Activated naive CD8-positive, alpha-beta T cell treated with anti-CD3 and anti-CD28 coated beads, Interleukin-2, amount 50 U/mL, for 16 hours (primary cell): ENCODE results near the gene ZNF554.
"Not testable (repeated sequence)": the region's sequence is repeated elsewhere in the genome, so short reads cannot be mapped to it uniquely, and the experiment has no call there.

Experiments used
- DNase-seq: peaks from one replicate; pipeline ENCODE4 v3.0.0-alpha.2; 2020; ENCODE audit warnings: low read depth, low spot score

Gene ZNF554

DNA sequence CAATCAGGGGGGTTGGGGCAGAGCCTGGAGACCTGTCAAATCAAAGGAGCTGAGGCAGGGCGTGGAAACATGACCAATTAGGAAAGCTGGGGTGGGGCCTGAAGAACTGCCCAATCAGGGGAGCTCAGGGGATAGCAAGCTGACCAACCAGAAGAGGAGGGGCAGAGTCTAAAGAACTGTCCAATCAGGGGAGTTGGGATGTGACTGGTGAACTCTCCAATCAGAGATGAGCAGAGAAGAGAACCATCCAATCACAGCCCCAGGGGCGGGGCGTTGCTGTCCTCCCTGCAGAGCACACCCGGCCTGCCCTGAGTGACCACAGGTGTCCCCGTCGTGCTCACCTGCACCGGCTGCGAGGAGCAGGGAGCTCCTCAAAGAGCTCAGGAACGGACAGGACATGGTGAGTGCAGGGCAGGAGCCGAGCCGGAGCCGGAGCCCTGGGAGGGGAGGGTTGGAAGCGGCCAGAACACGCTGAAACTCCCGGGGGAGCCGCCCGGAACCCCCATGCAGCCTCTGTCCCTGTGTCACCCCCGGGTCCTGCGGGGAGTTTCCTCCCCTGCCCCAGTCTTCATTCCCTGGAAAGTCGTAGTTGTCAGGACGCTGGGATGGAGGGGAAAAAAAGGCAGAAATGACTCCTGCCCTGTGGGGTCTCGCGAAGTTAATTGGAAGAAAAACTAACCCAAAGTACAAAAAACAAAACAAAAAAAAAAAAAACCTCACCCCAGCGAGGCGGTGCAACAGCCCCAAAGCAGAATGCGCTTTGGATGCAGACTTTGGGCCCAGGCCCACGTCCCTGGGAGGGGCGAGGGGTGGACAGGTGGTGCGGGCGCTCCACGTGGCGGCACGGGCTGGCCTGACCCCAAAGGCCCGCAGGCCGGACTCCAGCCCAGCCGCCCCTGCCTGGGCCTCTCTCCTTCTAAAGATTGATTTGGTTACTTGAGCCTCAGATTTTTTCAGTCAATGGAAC, 47.6 kb downstream of the ZNF554 start, which contains the start of gene ZNF556:
Gene ZNF556 (plus strand): TSS at position 311 of the 967 bp plus-strand sequence. CDS start 87 bp downstream, at position 398.
- DNase-seq: no peak

DNA sequence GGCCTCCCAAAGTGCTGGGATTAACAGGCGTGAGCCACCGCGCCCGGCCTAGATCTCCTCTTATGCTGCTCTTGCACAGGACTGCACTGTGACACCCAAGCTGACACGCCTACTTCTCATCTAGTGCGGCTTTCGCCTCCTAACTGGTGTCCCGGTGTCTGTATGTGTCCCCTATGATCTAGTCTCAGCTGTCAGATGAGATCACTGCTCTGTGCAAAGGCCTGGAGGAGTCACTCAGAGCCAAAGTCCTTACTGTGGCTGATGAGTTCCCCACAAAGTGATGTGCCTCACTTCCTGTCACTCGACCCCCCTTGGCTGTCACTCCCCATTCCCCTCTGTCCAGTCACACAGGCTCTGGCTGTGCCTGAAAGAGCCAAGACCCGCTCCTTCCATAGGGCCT, 50.0 kb downstream of the ZNF554 start:
- no peak for DNase-seq

DNA sequence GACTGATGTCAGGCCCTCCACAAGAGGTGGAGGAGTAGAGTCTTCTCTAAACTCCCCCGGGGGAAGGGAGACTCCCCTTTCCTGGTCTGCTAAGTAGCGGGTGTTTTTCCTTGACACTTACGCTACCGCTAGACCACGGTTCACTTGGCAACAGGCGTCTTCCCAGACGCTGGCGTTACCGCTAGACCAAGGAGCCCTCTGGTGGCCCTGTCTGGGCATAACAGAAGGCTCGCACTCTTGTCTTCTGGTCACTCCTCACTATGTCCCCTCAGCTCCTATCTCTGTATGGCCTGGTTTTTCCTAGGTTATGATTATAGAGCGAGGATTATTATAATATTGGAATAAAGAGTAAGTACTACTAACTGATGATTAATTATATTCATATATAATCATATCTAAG, 52.5 kb downstream of the ZNF554 start:
- DNase-seq: not testable (repeated sequence)

- DNase-seq: no peak
These were observed 58.0 kb downstream of the ZNF554 start for GRCh38 chr19:2877398-2878331.

DNA sequence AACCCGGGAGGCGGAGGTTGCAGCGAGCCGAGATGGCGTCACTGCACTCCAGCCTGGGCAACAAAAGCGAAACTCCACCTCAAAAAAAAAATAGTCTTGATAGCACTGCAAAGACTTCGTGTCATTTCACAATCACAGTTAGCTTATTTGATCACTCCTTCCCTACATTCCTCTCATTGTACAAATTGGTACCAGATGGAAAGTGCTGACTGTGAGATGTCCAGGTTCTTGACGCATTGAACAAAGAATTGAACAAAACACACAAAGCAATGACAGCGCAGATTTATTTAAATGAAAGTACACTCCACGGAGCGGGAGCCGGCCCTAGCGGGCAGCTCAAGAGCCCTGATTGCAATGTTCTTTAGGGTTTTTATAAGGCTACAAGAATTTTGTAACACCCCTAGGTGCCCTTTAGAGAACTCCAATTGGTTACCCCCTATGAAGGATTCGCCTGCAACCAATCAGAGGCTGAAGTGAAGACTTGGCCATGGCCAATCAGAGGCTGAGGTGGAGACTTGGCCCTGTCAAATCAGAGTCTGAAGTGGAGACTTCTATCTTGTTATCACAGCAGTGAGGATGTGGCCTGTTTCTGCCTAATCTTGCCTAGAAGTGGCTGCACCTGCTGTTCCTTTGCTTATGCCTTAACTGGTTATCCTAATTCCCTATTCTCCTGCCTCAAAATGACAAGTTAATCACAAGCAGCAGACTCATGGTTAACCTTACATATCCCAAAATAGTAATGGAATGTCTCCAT, 64.2 kb downstream of the ZNF554 start:
- DNase-seq: no peak

GRCh38 chr19:2885736-2886135, 66.1 kb downstream of the ZNF554 start:
- no peak for DNase-seq
